GM18519 (cell line): ENCODE measurements around the gene ABAT.
"Not testable (repeated sequence)": the region's sequence is repeated elsewhere in the genome, so short reads cannot be mapped to it uniquely, and the experiment has no call there.

Source experiments
- ATAC-seq: cut with Tn5 transposase; IDR thresholded peaks from one replicate; pipeline ENCODE4 v1.9.1; 2021; ENCODE audit warnings: mild to moderate bottlenecking, moderate library complexity; ENCODE audit not compliant: unreplicated experiment, low FRiP score

ABAT gene

GRCh38 chr16:8648877-8649276 lies 25.5 kb upstream of the ABAT start:
- ATAC-seq: no peak

- ATAC-seq: no peak
Measured at GRCh38 chr16:8649829-8650554, 24.4 kb upstream of the ABAT start.

- ATAC-seq: not testable (repeated sequence)
Measured at GRCh38 chr16:8651958-8652357, 22.5 kb upstream of the ABAT start.

GRCh38 chr16:8655184-8655717 lies 19.2 kb upstream of the ABAT start:
- peak; percentile 65 for ATAC-seq

- ATAC-seq: no peak
Measured at GRCh38 chr16:8656376-8656775, 18.0 kb upstream of the ABAT start.

GRCh38 chr16:8660841-8661301 lies 13.5 kb upstream of the ABAT start:
- no peak for ATAC-seq

- ATAC-seq: no peak
Measured at GRCh38 chr16:8661703-8662102, 12.7 kb upstream of the ABAT start.

GRCh38 chr16:8663192-8664089 lies 11.0 kb upstream of the ABAT start:
- ATAC-seq: no peak

- ATAC-seq: no peak
Measured at GRCh38 chr16:8665529-8665928, 8.9 kb upstream of the ABAT start.

- no peak for ATAC-seq
Measured at GRCh38 chr16:8667492-8667891, 6.9 kb upstream of the ABAT start.

- no peak for ATAC-seq
Measured at GRCh38 chr16:8668113-8668512, 6.3 kb upstream of the ABAT start.

GRCh38 chr16:8669481-8669880 lies 4.9 kb upstream of the ABAT start:
- no peak for ATAC-seq

GRCh38 chr16:8670014-8670560 lies 4.3 kb upstream of the ABAT start:
- no peak for ATAC-seq

GRCh38 chr16:8673611-8674412 lies 605 bp upstream of the ABAT start:
- ATAC-seq: peak; percentile 24

- ATAC-seq: no peak
Measured at GRCh38 chr16:8675183-8676159, 1.1 kb downstream of the ABAT start.

- ATAC-seq: no peak
Measured at GRCh38 chr16:8676160-8676547, 1.7 kb downstream of the ABAT start.

GRCh38 chr16:8676737-8677375 lies 2.4 kb downstream of the ABAT start:
- ATAC-seq: no peak

GRCh38 chr16:8677481-8677880 lies 3.1 kb downstream of the ABAT start:
- ATAC-seq: no peak
